ENCODE data around the gene HIGD1A.
A peak's percentile ranks its signal among the peaks of the same experiment; 100 is the strongest.

HIGD1A gene

DNA sequence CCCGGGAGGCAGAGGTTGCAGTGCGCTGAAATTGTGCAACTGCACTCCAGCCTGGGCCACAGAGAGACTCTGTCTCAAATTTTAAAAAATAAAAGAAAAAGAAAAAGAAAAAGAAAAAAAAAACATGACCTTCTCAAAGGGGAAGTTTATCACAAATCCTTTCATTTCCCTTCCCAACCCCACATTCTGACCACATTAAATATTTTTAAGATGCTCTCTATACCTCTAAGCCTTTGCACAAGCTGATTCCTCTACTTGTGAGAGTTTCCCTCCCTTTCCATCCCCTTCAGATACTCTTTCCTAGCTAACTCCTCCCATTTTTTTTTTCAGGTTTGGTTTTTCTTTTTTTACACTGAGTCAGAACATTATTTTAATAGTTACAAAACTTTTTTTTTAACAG lies 4.0 kb downstream of the HIGD1A start:
- no peak for DNase-seq (ENCODE audit: low read depth in 3 of 3)

DNA sequence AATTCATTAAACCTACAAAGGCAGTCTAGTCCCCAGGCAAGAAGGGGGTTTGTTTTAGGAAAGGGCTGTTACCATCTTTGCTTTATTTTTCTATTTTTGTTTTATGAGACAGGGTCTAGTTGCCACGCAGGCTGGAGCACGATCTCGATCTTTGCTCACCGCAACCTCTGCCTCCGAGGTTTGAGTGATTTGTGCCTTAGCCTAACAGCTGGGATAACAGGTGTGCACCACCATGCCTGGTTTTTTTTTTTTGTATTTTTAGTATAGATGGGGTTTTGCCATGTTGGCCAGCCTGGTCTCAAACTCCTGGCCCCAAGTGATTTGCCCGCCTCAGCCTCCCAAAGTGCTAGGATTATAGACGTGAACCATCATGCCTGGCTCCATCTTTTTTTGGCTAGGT lies 4.9 kb downstream of the HIGD1A start:
- DNase-seq (ENCODE audit: low read depth in 3 of 3) = no peak

DNA sequence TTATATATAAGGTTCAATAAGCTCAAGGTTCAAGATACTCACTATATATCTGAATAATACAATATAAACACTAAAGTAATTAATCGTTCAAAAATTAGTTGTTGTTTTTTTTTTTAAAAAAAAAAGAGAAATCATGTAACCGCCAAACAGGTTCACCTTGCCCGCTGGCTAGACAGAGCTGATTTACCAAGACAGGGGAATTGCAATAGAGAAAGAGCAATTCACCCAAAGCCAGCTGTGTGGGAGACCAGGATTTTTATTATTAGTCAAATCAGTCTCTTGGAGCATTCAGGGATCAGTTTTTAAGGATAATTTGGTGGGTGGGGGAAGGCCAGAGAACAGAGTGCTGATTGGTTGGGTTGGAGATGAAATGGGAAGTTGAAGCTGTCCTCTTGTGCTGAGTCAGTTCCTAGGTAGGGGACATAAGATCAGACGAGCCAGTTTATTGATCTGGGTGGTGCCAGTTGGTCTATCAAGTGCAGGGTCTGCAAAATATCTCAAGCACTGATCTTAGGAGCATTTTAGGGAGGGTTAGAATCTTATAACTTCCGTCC lies 7.9 kb downstream of the HIGD1A start:
- no peak for DNase-seq (ENCODE audit: low read depth in 3 of 3)

DNA sequence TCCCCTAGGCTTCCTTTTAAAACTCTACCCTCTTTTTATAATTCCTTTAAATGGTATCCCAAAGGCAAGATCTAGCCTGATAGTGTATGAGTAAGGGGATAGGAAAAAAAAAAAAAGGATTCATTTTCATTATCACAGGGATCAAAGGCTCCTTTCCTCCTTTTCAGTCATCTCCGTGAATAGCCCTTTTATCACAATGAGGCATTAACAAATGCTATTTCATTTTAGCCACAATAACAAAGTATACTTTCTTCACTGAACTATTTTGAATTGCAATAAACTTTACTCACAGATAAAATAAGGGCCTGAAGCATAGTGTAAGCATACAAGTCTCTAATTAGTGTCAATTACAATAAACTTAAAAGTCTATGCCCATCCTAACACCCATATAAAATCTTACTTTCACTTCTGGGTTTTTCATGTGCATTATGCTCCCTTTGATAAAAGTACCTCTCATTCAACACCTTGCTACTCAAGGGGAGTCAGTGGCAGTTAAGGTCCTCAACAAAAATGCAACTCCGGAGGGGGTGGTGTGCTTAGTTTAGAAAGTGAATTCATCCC lies 8.6 kb downstream of the HIGD1A start:
- DNase-seq (ENCODE audit: low read depth in 3 of 3) = no peak

DNA sequence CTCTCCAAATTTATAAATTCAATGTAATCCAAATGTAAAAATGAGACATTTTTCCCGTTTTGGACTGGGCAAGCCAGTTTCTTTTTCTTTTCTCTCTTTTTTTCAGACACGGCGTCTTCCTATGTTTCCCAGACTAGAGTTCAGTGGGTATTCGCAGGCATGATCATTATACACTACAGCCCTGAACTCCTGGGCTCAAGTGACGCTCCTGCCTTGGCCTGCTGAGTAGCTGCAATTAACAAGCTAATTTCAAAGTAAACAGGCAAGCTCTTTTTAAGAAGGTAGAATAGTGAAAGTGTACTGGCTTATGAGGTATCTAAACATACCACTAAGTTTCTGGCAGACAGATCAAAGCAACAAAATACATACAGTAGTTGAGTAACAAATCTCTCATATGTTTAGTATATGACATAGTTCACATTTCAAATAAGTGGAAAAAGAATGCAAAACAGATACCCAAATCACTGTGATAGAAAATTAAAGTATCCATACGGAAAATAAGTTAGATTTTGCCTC lies 13.5 kb downstream of the HIGD1A start:
- DNase-seq (ENCODE audit: low read depth in 3 of 3) = no peak

DNA sequence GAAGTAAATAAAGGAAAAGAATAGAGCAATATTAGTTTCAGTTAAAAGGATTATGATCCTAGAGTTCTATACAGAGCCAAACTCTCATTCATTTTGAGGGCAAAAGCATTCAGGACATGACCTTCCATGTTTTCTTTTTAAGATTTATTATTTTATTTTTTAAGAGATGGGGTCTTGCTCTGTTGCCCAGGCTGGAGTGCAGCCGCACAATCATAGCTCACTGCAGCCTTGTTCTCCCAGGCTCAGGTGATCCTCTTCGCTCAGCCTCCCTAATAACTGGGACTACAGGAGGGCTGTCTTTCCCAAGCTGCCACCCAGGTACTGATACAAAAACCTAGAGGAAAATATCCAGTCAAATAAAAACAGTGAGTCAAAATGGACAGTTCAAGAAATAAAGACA lies 17.7 kb downstream of the HIGD1A start:
- DNase-seq (ENCODE audit: low read depth in 3 of 3) = no peak

DNA sequence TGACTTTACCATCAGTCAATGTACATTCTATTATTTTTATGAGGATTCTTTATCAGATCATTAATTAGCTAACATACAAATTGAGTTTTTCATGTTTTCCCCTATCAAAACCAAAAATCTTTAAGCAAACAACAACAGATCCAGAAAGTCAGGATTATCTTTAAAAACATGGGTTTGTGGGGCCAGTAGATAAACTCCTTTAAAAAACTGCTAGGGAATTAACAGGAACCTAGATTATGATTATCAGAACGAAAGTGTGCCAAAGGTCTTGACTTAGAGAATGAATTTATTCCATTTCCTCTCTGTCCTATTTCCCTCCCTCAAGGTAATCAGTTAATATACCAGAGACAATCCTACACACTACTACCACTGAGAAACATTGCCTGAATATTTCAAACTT lies 18.1 kb downstream of the HIGD1A start:
- DNase-seq (ENCODE audit: low read depth in 3 of 3) = no peak

DNA sequence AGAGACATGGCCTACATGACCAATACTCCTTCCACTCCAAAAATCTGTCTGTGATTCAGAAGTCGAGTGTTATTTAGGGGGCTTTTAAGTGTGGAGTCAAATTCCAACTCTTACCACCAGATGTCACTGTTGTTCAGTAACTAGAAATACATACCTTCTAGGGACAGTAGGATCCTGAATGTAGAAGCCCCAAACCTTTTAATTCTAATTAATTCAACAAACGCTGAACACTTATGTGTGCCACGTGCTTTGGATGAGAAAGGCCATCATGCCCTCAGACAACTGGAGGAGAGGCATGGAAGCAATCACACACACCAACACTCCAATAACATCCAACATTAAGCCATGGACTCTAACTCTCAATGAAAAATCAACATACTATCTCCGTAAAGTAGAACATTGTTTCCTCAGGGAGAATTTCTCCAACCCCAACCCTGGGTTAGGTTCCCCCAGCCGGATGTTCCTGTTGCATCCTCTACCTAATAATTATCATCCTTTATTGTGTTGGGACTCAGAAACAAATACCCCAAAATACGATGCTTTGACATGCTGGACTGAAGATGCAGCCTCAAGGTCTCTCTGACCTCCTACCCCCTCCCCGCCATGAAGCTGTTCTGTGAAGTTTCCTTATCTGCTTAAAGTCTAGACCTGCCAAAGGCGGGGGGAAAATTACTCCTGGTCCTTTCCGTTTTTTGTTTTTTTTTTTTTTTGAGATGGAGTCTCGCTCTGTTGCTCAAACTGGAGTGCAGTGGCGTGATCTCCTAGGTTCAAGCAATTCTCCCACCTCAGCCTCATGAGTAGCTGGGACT lies 23.2 kb downstream of the HIGD1A start:
- no peak for DNase-seq (ENCODE audit: low read depth in 3 of 3)

DNA sequence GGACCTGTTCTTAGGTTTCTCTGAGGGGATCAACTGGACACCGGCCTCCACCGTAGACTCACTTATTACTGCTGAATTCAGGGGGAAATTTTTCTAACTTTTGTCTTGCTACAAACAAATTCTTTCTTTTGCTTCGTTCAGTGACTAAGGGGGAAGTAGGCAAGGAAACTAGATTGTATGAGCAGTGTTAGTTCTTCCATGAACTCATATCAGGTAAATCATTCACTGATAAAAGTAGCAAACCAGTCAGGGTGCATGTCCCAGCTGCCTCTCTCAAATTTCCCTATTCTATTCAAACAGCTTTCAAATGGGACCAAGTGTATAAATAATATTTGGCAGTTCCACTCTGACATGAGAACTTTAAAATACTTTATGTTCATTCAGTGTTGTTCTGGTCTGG lies 23.9 kb downstream of the HIGD1A start:
- no peak for DNase-seq (ENCODE audit: low read depth in 3 of 3)

DNA sequence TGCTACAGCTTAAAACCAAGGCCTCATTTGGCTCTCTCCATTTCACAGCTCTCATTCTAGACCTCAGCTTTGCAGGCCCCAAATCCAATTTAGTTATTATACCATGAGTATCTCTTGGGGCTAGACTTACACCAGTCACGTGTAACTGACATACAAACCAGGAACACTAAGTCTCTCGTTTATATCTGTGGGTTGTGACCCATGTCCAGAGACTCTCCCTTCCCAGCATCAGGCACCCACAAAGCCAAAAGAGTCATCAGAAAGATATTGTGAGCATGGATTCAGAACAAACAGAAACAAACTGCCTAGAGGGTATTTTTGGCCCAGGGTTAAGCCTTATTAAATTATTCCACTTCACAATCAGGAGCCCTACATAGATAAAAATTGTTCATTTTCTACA lies 25.6 kb downstream of the HIGD1A start:
- no peak for DNase-seq (ENCODE audit: low read depth in 3 of 3)

DNA sequence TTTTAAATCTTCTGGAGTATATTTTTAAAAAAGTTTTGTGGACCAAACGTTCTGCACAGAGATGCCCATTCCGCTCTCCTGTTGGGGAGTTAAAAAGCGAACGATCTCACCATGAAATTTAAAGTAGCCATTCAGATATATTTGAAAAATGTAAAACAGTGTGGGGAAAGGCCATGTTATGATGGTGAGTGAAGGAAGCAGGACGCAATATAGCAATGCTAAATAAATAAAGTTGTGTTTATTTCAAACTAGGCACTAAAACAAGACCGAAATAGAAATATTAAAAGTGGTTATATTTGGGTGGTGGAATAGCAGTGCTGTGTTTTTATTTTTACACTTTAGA lies 30.9 kb downstream of the HIGD1A start:
- no peak for DNase-seq (ENCODE audit: low read depth in 3 of 3)

DNA sequence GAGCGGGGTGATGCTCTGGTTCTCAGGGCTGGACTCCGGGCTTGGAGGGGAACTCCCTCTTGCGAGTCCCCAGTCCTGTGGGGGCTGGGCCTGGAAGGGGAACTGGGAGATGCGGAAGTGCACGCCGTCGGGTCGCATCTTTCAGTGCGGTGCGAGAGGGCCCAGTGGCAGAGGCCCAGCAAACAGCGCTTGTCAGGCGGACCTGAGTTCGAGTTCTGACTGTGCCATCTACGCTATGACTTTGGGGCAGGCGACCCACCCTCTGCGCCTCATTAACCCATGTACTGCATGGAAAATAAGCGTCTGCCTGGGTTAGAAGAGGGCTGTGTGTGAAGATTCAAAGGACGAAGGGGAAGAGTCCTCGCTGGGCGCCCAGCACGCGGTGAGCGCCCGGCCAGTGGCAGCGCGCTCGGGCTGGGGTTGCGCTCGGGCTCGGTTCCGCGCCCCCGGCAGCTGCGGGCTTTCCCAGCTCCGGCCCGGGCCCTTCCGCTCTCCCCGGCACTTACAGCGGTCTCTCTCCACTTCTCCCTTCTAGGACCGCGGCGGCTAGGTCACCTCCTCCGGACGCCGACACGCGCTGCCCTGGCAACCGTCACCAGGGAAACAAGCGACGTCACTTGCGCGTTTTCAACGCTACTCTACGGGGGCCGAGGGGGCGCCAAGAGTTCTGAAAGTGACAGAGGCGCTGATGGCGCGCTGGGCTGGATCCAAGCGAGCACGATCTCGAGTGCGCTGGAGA lies 31.5 kb downstream of the HIGD1A start, which contains the start of gene CCDC13:
Gene CCDC13 (minus strand): TSS at position 584 of the 739 bp plus-strand sequence. CDS start 14,908 bp downstream, outside the sequence.
- DNase-seq (ENCODE audit: low read depth in 3 of 3) = peak; percentile 69 to 76 (median 75)

DNA sequence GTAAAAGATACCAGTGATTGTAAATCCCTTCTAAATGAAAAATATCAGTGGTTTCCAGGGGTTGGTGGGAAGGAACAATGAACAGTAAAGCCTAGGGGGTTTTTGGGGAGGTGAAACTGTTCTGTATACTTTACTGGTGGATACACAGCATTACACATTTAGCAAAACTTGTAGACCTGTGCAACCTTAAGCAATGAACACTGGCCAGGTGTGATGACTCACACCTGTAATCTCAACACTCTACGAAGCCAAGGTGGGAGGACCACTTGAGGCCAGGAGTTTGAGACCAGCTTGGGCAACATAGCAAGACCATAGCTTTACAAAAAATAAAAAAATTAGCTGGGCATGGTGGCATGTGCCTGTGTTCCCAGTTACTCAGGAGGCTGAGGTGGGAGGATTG lies 33.0 kb downstream of the HIGD1A start:
- no peak for DNase-seq (ENCODE audit: low read depth in 3 of 3)

DNA sequence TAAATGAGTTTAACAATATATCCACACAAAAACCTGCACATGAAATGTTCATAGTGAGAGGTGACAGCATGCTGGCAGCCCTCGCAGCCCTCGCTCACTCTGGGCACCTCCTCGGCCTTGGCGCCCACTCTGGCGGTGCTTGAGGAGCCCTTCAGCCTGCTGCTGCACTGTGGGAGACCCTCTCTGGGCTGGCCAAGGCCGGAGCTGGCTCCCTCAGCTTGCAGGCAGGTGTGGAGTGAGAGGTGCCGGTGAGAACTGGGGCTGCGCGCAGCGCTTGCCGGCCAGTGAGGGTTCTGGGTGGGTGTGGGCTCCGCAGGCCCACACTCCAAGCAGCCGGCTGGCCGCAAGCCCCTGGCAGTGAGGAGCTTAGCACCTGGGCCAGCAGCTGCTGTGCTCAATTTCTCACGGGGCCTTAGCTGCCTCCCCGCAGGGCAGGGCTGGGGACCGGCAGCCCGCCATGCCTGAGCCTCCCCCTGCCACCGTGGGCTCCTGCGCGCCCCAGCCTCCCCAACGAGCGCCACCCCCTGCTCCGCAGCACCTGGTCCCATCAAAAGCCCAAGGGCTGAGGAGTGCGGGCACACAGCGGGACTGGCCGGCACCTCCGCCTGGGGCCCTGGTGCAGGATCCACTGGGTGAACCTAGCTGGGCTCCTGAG lies 34.7 kb downstream of the HIGD1A start:
- no peak for DNase-seq (ENCODE audit: low read depth in 3 of 3)

DNA sequence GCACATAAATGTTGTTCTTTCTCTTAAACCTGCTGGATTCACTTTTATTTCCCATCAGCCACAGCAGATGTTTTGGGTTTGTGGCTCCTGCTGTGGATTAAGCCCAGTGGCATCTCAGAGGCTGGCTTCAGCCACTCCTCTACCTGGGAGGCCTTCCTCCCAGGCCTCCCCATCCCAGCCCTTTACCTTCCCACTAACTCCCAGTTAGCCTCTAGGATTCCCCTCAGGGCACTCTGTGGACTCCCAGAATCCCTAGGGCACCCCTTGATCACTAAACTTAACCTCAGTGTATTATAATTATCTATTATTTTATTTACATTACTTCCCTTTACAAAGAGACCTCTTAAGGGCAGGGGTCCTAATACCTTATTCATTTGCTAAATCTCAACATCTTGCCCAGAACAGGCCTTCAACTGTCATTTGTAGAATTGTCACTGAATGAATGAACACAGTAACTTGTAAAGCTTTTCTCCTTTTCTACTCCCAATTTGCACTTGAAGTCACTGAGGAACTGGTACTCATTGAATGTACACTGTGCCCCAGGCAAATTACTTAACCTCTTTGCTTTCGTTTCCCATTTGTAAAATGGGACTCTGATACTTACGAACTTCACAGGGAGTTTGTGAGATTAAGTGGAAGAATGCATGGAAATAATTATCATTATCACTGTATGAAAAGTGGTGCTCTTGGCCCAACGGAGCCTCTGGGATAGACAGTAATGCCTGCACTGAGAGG lies 39.6 kb downstream of the HIGD1A start:
- DNase-seq (ENCODE audit: low read depth in 3 of 3) = no peak

DNA sequence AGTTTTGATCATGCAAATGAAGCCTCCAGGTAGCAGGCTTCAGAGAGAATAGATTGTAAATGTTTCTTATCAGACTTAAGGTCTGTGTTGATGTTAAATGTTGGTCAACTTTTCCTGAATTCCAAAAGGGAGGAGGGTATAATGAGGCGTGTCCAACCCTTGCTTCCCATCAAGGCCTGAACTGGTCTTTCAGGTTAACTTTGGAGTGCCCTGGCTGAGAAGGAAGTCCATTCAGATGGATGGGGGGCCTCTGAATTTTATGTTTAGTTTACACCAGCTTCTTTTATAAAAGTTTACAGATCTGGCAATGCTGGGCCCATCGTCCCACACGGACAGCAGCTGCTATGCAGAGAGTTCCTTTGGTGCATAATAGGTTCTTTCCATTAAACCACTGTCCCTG lies 40.2 kb downstream of the HIGD1A start:
- DNase-seq (ENCODE audit: low read depth in 3 of 3) = no peak

DNA sequence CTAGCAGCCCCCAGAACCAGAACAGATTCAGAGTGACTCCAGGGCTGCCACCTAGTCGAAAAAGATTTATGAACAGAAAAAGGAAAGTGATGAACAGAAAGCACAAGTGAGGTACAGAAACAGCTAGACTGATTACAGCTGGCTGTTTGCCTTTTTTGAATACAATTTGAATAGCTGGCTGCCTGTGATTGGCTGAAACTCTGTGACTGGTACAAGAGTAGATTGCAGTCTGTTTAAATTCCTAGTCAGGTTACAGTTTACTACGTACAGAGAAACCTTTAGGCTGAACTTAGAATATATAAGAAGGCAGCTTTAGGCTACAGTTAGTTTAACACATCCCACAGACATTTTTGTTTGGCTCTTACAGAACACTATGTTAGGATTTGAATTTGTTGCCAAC lies 41.3 kb downstream of the HIGD1A start:
- DNase-seq (ENCODE audit: low read depth in 3 of 3) = no peak

DNA sequence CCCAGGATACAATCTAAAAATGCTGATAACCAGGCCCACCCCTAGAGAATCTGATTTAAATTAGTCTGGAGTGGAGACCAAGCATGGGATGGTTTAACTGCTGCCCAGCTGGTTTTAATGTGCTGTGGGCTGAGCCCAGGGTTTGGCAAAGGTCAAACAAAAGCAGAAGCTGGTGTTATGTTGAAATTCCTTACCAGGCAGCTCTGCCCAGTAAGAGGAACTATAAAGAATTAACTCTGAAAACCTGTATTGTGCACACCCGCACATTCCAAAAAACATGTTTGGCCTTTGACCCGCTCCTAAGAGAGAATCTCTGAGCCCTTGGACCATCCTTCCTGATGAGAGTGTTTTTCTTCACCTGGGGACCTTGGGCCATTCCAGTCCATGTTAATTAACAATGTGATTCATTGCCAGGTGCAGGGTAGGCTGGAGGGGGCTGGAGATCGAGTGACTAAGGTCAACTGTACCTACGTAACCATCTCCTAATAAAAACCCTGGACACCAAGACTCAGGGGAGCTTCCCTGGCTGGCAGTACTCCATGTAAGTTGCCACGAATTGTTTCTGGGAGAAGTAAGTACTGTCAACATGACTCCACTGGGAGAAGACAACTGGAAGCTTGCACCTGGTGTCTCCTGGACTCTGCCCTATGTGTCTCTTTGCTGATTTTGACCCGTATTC lies 42.1 kb downstream of the HIGD1A start:
- DNase-seq (ENCODE audit: low read depth in 3 of 3) = no peak

DNA sequence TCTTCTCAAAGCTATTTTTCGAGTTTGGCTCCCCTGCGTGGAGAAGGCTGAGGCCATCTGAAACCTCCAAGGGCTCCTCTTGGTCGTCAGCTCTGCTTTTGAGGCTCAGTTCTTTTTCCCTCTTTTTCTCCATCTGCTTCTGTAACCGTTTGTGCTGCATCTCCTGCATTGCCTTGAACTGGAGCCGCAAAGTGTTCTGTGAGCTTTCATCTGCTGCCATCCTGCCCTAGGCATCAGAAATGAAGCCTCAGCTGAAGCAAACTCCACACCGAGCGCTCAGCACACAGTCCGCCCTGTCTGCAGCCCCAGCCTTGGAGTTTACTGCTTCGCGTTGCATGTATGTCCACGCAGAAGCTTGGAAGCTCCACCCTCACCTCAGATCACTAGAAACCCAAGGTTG lies 46.2 kb downstream of the HIGD1A start:
- DNase-seq (ENCODE audit: low read depth in 3 of 3) = no peak

DNA sequence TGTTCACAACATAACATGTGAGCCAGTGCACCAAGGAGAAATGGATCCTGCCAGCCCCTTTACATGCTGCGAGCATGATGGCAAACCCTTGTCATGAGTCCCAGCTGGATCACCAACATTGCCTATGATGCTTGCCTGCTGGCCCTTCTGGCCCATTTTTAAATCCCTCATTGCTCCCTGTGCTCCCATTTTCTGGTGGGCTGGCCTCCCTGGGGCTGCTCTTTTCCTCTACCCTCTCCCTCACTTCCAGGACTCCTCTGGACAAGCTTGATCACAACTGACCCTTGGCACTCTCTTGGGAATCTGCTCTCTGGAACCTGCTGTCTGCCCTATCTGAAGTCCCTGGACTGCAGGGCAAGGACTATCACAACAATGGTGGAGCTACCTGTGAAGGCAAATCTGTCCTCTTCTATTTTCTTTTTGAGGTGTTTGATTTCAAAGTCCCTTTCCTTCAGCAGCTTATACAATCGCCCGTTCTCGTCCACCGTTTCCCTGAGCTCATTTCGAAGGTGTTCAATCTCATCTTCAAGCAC lies 47.5 kb downstream of the HIGD1A start:
- no peak for DNase-seq (ENCODE audit: low read depth in 3 of 3)

Data from stimulated activated CD4-positive, alpha-beta T cell treated with anti-CD3 and anti-CD28 coated beads, TNF-alpha, amount 100 ng/mL, for 4 hours (primary cell).